Measurements from ENCODE around the gene NCLN.
"Not testable (repeated sequence)": the region's sequence is repeated elsewhere in the genome, so short reads cannot be mapped to it uniquely, and the experiment has no call there.

NCLN gene

DNA sequence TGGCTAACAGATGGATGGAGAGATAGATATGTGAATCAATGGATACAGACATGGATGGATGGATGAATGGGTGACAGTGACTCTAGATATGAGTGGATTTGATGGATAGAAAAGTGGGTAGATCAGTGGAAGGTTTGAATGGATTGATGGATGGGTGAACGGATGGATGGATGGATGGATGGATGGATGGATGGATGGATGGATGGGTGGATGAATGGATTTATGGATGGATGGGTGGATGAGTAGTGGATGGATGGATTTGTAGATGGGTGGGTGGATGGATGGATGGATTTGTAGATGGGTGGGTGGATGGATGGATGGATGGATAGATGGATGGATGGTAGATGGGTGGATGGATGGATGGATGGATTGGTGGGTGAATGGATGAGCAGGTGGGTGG lies 45.6 kb downstream of the NCLN start:
- no peaks in the 10 kb centered on the region for H3K79me2 ChIP-seq (ENCODE audit: control insufficient read depth, insufficient read depth, low read length, unreplicated experiment)
- peaks cover 41% of the 10 kb centered on the region for H3K27me3 ChIP-seq (ENCODE audit: insufficient read depth, low read length)
- no peaks in the 10 kb centered on the region for H3K4me1 ChIP-seq (ENCODE audit: control insufficient read depth, insufficient read depth, low read length, unreplicated experiment)
- no peak overlapping the region for H2AFZ ChIP-seq (ENCODE audit: low read length, unreplicated experiment)
- H3K4me3 ChIP-seq (ENCODE audit: low read depth, low read length), result no peak overlapping the region
- no peaks in the 10 kb centered on the region for H3K36me3 ChIP-seq (ENCODE audit: insufficient read depth, low read length)
- no peak overlapping the region for H3K27ac ChIP-seq (ENCODE audit: low read depth, low read length)

DNA sequence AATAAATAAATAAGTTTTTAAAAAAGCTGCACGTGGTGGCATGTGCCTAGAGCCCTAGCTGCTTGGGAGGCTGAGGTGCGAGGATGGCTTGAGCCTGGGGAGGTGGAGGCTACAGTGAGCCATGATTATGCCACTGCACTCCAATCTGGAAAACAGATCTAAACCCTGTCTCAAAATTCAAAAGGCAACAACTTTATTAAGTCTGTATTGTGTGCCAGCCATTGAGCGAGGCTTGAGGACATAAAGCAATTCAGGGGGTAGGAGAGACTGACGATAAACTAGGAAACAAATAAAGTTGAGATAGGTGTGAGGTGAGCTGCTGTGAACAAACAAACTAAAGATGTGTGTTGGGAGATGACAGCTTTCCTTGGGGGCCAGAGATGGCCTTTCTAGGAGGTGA lies 47.4 kb downstream of the NCLN start:
- H3K4me1 ChIP-seq (ENCODE audit: control insufficient read depth, insufficient read depth, low read length, unreplicated experiment), result no peaks in the 10 kb centered on the region
- H2AFZ ChIP-seq (ENCODE audit: low read length, unreplicated experiment), result no peak overlapping the region
- peaks cover 26% of the 10 kb centered on the region for H3K27me3 ChIP-seq (ENCODE audit: insufficient read depth, low read length)
- H3K79me2 ChIP-seq (ENCODE audit: control insufficient read depth, insufficient read depth, low read length, unreplicated experiment), result no peaks in the 10 kb centered on the region
- H3K4me3 ChIP-seq (ENCODE audit: low read depth, low read length), result no peak overlapping the region
- no peaks in the 10 kb centered on the region for H3K36me3 ChIP-seq (ENCODE audit: insufficient read depth, low read length)
- H3K27ac ChIP-seq (ENCODE audit: low read depth, low read length), result no peak overlapping the region

DNA sequence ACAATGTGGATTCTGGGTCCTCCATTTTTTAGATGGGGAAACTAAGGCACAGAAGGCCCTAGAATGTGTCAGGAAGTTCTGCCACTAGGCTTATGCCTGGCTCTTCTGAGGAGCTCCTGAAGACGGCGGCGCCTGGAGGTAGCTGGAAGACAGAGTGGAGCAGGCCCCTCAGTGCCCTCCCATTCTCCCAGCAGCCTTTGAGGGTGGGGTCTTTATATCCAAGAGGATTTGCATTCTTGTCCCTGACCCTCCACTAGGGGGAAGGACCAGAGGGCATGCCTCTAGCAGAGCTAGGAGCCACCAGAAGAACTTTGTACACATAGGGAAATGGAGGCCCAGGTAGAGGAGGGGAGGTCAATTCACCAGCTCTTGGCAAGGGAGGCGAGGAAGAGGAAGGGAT lies 48.1 kb downstream of the NCLN start:
- H2AFZ ChIP-seq (ENCODE audit: low read length, unreplicated experiment), result no peak overlapping the region
- H3K27ac ChIP-seq (ENCODE audit: low read depth, low read length), result no peak overlapping the region
- no peaks in the 10 kb centered on the region for H3K4me1 ChIP-seq (ENCODE audit: control insufficient read depth, insufficient read depth, low read length, unreplicated experiment)
- H3K36me3 ChIP-seq (ENCODE audit: insufficient read depth, low read length), result no peaks in the 10 kb centered on the region
- H3K4me3 ChIP-seq (ENCODE audit: low read depth, low read length), result no peak overlapping the region
- H3K79me2 ChIP-seq (ENCODE audit: control insufficient read depth, insufficient read depth, low read length, unreplicated experiment), result no peaks in the 10 kb centered on the region
- H3K27me3 ChIP-seq (ENCODE audit: insufficient read depth, low read length), result peaks cover 22% of the 10 kb centered on the region

DNA sequence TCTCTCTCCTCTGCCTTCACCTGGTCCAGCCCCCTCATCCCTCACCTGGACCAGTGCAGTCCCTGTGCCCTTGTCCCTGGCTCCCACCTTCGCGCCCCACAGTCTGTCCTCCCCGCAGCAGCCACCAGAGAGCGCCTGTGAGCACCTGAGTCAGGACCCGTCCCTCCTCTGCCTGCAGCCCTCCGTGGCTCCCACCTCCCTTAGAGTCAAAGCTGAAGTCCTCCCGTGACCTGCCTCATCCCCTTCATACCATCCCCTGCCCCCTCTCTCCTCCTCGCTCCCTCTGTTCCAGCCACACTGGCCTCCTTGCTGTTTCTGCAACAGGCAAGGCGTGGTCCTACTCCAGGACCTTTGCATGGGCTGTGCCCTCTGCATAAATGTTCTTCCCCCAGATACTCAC lies 49.1 kb downstream of the NCLN start:
- peaks cover 13% of the 10 kb centered on the region for H3K27me3 ChIP-seq (ENCODE audit: insufficient read depth, low read length)
- no peaks in the 10 kb centered on the region for H3K36me3 ChIP-seq (ENCODE audit: insufficient read depth, low read length)
- no peak overlapping the region for H3K27ac ChIP-seq (ENCODE audit: low read depth, low read length)
- no peak overlapping the region for H3K4me3 ChIP-seq (ENCODE audit: low read depth, low read length)
- H3K79me2 ChIP-seq (ENCODE audit: control insufficient read depth, insufficient read depth, low read length, unreplicated experiment), result no peaks in the 10 kb centered on the region
- H3K4me1 ChIP-seq (ENCODE audit: control insufficient read depth, insufficient read depth, low read length, unreplicated experiment), result no peaks in the 10 kb centered on the region
- H2AFZ ChIP-seq (ENCODE audit: low read length, unreplicated experiment), result no peak overlapping the region

DNA sequence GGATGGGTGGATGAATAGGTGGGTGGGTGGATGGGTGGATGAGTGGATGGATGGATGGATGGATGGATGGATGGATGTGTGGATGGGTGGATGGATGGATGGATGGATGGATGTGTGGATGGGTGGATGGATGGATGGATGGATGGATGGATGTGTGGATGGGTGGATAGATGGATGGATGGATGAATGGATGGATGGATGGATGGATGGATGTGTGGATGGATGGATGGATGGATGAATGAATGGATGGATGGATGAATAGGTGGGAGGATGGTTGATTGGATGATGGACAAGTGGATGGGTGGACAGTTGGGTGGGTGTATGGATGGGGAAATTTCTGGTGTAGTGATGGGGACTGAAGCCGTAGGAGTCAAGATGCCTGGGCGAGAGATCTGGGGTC lies 49.9 kb downstream of the NCLN start:
- not testable (repeated sequence) for H3K4me3 ChIP-seq (ENCODE audit: low read depth, low read length); H3K79me2 ChIP-seq (ENCODE audit: control insufficient read depth, insufficient read depth, low read length, unreplicated experiment); H3K4me1 ChIP-seq (ENCODE audit: control insufficient read depth, insufficient read depth, low read length, unreplicated experiment); H2AFZ ChIP-seq (ENCODE audit: low read length, unreplicated experiment); H3K27ac ChIP-seq (ENCODE audit: low read depth, low read length); H3K36me3 ChIP-seq (ENCODE audit: insufficient read depth, low read length); H3K27me3 ChIP-seq (ENCODE audit: insufficient read depth, low read length)

DNA sequence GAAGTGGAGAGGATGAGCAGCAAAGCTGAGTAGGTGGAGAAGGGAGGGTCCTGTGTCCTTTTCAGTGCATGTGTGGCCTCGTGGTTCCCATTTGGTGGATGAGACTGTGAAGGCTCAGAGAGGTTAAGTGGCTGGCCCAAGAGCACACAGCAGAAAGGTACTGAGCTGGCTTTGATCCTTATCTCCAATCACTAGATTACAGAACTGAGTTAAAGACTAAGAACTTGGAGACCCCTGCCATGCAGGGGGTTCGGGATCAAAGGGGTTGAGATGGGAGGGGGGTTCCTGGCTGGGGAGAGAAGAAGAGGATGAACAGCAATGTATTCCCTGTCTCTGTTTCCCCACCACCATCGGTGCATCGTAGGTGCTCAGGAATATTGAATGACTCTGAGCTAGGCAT lies 50.5 kb downstream of the NCLN start:
- H3K4me3 ChIP-seq (ENCODE audit: low read depth, low read length), result no peak overlapping the region

DNA sequence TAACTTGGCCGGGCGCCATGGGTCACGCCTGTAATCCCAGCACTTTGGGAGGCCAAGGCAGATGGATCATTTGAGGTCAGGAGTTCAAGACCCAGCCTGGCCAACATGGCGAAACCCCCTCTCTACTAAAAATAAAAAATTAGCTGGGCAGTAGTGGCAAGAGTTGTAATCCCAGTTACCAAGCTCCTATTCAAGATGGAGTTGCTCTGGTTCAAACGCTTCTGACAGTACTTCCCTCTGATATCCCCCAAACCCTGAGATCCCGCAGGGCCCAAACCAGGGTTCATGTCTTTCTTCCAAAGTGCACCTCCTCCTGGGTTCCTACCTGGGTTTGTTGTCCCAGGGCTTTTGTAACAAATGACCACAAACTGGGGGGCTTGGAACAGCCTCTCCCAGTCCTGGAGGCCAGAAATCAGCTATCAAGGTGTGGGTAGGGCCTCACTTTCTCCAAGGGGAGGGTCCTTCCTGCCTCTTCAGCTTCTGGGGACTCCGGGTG lies 52.4 kb downstream of the NCLN start:
- no peaks in the 10 kb centered on the region for H3K27me3 ChIP-seq (ENCODE audit: insufficient read depth, low read length)
- H3K27ac ChIP-seq (ENCODE audit: low read depth, low read length), result no peak overlapping the region
- no peaks in the 10 kb centered on the region for H3K4me1 ChIP-seq (ENCODE audit: control insufficient read depth, insufficient read depth, low read length, unreplicated experiment)
- H2AFZ ChIP-seq (ENCODE audit: low read length, unreplicated experiment), result no peak overlapping the region
- no peak overlapping the region for H3K4me3 ChIP-seq (ENCODE audit: low read depth, low read length)
- no peaks in the 10 kb centered on the region for H3K36me3 ChIP-seq (ENCODE audit: insufficient read depth, low read length)
- no peaks in the 10 kb centered on the region for H3K79me2 ChIP-seq (ENCODE audit: control insufficient read depth, insufficient read depth, low read length, unreplicated experiment)

More for the DNA sequence above, 50.5 kb downstream of the NCLN start:
- H3K4me1 ChIP-seq (ENCODE audit: control insufficient read depth, insufficient read depth, low read length, unreplicated experiment), result no peaks in the 10 kb centered on the region
- no peak overlapping the region for H2AFZ ChIP-seq (ENCODE audit: low read length, unreplicated experiment)
- no peaks in the 10 kb centered on the region for H3K36me3 ChIP-seq (ENCODE audit: insufficient read depth, low read length)
- H3K27me3 ChIP-seq (ENCODE audit: insufficient read depth, low read length), result no peaks in the 10 kb centered on the region
- H3K27ac ChIP-seq (ENCODE audit: low read depth, low read length), result no peak overlapping the region
- no peaks in the 10 kb centered on the region for H3K79me2 ChIP-seq (ENCODE audit: control insufficient read depth, insufficient read depth, low read length, unreplicated experiment)

DNA sequence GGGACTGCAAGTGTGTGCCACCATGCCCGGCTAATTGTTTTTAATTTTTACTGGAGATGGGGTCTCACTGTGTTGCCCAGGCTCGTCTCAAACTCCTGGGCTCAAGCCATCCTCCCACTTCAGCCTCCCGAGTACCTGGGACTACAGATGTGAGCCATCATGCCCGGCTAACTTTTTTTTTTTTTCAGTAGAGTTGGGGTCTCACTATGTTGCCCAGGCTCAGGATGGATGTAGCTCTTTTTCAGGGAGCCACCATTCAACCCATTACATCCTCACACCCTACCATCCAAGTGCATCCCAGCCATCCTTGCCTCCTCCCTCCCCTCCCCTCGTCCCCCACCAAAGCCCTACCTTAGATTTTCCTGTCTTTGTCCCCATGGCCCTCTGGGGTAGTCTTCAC lies 53.6 kb downstream of the NCLN start:
- Histone ChIP-seq H3K4me3 (ENCODE audit: low read depth, low read length) (no peak overlapping the region), H3K27ac (ENCODE audit: low read depth, low read length) (no peak overlapping the region), H3K36me3 (ENCODE audit: insufficient read depth, low read length) (no peaks in the 10 kb centered on the region), H3K79me2 (ENCODE audit: control insufficient read depth, insufficient read depth, low read length, unreplicated experiment) (no peaks in the 10 kb centered on the region), H3K4me1 (ENCODE audit: control insufficient read depth, insufficient read depth, low read length, unreplicated experiment) (no peaks in the 10 kb centered on the region), H3K27me3 (ENCODE audit: insufficient read depth, low read length) (no peaks in the 10 kb centered on the region), H2AFZ (ENCODE audit: low read length, unreplicated experiment) (no peak overlapping the region)

DNA sequence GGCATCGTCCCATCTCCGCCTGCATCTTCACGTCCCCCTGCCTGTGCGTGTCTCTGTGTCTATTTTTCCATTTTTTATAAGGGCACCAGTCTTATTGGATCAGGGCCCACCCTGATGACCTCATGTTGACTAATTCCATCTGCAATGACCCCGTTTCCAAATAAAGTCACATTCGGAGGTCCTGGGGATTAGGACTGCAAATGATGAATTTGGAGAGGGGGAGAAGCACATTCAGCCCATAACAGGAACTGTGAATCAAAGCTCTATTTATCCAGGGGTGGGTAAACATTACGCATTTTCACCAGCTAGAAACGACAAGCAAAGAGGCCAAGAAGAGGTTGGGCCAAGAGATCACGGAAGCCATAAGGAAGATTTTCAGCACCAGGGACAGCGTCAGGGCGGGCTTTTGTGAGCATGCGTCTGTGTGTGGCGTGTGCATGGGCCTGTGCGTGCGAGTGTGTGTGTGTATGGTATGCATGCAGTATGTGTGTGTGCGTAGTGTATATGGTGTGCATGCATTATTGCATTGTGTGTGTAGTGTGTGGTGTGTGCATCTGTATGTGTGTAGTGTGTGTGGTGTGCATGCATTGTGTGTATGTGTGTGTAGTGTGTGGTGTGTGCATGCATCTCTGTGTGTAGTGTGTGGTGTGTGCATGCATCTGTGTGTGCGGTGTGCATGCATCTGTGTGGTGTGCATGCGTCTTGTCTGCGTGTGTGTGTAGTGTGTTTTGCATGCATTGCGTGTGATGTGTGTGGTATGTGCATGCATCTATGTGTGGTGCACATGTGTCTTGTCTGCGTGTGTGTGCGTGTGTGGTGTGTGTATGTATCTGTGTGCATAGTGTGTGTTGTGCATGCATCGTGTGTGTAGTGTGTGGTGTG lies 58.3 kb downstream of the NCLN start:
- H3K4me1 ChIP-seq (ENCODE audit: control insufficient read depth, insufficient read depth, low read length, unreplicated experiment), result no peaks in the 10 kb centered on the region
- no peak overlapping the region for H3K27ac ChIP-seq (ENCODE audit: low read depth, low read length)
- H3K36me3 ChIP-seq (ENCODE audit: insufficient read depth, low read length), result no peaks in the 10 kb centered on the region
- no peak overlapping the region for H2AFZ ChIP-seq (ENCODE audit: low read length, unreplicated experiment)
- H3K79me2 ChIP-seq (ENCODE audit: control insufficient read depth, insufficient read depth, low read length, unreplicated experiment), result no peaks in the 10 kb centered on the region
- no peak overlapping the region for H3K4me3 ChIP-seq (ENCODE audit: low read depth, low read length)
- H3K27me3 ChIP-seq (ENCODE audit: insufficient read depth, low read length), result no peaks in the 10 kb centered on the region

DNA sequence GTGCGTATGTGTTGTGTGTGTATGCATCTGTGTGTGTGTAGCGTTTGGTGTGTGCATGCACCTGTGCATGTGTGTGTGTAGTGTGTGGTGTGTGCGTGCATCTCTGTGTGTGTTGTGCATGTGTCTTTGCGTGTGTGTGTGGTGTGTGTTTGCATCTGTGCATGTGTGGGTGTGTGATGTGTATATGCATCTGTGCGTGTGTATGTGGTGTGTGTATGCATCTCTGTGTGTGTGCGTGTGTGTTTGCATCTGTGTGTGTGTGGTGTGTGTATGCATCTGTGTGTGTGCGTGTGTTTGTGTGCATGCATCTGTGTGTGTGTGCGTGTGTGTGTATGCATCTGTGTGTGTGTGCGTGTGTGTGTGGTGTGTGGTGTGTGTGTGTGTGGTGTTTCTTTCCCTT lies 59.3 kb downstream of the NCLN start:
- Histone ChIP-seq H2AFZ (ENCODE audit: low read length, unreplicated experiment) (no peak overlapping the region), H3K27me3 (ENCODE audit: insufficient read depth, low read length) (no peaks in the 10 kb centered on the region), H3K36me3 (ENCODE audit: insufficient read depth, low read length) (no peaks in the 10 kb centered on the region), H3K27ac (ENCODE audit: low read depth, low read length) (no peak overlapping the region), H3K4me3 (ENCODE audit: low read depth, low read length) (no peak overlapping the region), H3K79me2 (ENCODE audit: control insufficient read depth, insufficient read depth, low read length, unreplicated experiment) (no peaks in the 10 kb centered on the region), H3K4me1 (ENCODE audit: control insufficient read depth, insufficient read depth, low read length, unreplicated experiment) (no peaks in the 10 kb centered on the region)

DNA sequence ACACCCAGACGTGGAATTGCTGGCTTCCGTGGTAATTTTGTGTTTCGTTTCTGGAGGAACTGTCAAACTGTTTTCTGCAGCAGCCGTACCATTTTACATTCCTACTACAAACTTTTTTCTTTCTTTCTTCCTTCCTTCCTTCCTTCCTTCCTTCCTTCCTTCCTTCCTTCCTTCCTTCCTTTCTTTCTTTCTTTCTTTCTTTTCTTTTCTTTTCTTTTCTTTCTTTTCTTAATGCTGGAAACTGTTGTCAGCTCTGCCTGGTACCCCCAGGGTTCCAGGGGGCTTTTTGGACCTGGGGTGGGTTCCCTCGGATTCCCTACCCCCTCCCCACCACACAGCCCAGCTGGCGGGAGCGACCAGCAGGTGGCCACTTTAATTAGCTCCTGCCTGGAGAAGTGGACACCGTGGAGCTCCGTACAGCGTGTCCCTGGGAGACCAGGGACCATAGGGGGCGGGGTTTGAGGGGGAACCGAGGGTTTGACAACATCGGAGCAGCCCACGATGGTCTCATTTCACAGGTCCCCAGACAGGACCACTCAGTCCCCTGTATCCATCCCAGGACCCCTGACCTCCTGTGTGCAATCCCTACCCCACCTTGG lies 63.1 kb downstream of the NCLN start:
- H3K36me3 ChIP-seq (ENCODE audit: insufficient read depth, low read length), result no peaks in the 10 kb centered on the region
- H3K4me3 ChIP-seq (ENCODE audit: low read depth, low read length), result no peak overlapping the region
- H3K27ac ChIP-seq (ENCODE audit: low read depth, low read length), result no peak overlapping the region

More for the DNA sequence above, 63.1 kb downstream of the NCLN start:
- H3K79me2 ChIP-seq (ENCODE audit: control insufficient read depth, insufficient read depth, low read length, unreplicated experiment), result no peaks in the 10 kb centered on the region
- H3K4me1 ChIP-seq (ENCODE audit: control insufficient read depth, insufficient read depth, low read length, unreplicated experiment), result no peaks in the 10 kb centered on the region
- H3K27me3 ChIP-seq (ENCODE audit: insufficient read depth, low read length), result no peaks in the 10 kb centered on the region
- H2AFZ ChIP-seq (ENCODE audit: low read length, unreplicated experiment), result no peak overlapping the region

All from ACC112 (cell line).